ENCODE data around the gene KRTAP3-3. TPM values are rescaled to one million over a fixed set of nuclear protein-coding genes. Genes with fewer than 3 reads are reported as not detected.

Gene KRTAP3-3

Small RNA genes within 50 kb of the gene (small RNA-seq; reads per million reads assigned to genes)
- gene KRTAP3-4P (ENCODE audit: insufficient read depth) = not detected

All from mesendoderm (in vitro differentiated cells).